ENCODE results near the gene GREM2. TPM values are rescaled to one million over a fixed set of nuclear protein-coding genes. Genes with fewer than 3 reads are reported as not detected.

Gene GREM2
- total and polyA plus RNA-seq, 9 of the 15 experiments (the other 6 are each of a cell fraction or from before 2014, with no cell fraction given), result 0.01 to 0.07 (median 0.05) TPM; not detected in 5

GRCh38 chr1:240499012-240499411 lies 112.9 kb downstream of the GREM2 start (continued):
- TF ChIP-seq ZNF518B (CRISPR knock-in tag; IDR thresholded peaks at IDR 0.05) (no peak), ZNF507 (tag; conservative IDR thresholded peaks at IDR 0.05) (no peak), ZNF707 (CRISPR knock-in tag; conservative IDR thresholded peaks at IDR 0.05) (no peak), ZBTB34 (CRISPR knock-in tag; IDR thresholded peaks at IDR 0.05) (no peak), ZBTB17 (CRISPR knock-in tag; IDR thresholded peaks at IDR 0.05) (no peak), BRD9 (IDR thresholded peaks at IDR 0.05; ENCODE audit: low read depth, partially characterized antibody) (no peak), CXXC5 (CRISPR knock-in tag; IDR thresholded peaks at IDR 0.05) (no peak), ZNF639 (CRISPR knock-in tag; conservative IDR thresholded peaks at IDR 0.05 in 1 of 2, IDR thresholded peaks at IDR 0.05 in 1 of 2) (0 out of 4 replicates have a peak, but pooled peaks of 1 of the 2 experiments have one; percentile 13), ZNF324 (CRISPR knock-in tag; IDR thresholded peaks at IDR 0.05) (no peak), PREB (CRISPR knock-in tag; IDR thresholded peaks at IDR 0.05) (no peak), FOXA3 (CRISPR knock-in tag; conservative IDR thresholded peaks at IDR 0.05 in 1 of 2, IDR thresholded peaks at IDR 0.05 in 1 of 2) (no peak), ZNF584 (CRISPR knock-in tag; IDR thresholded peaks at IDR 0.05; ENCODE audit: low read depth) (no peak), MED1 (CRISPR knock-in tag; IDR thresholded peaks at IDR 0.05; ENCODE audit: borderline replicate concordance) (no peak), ETV5 (CRISPR knock-in tag; IDR thresholded peaks at IDR 0.05; ENCODE audit: low read depth) (no peak), HLTF (IDR thresholded peaks at IDR 0.05) (no peak), PML (IDR thresholded peaks at IDR 0.05; ENCODE audit: low read length) (no peak), SLC30A9 (CRISPR knock-in tag; IDR thresholded peaks at IDR 0.05) (no peak), ZNF121 (CRISPR knock-in tag; conservative IDR thresholded peaks at IDR 0.05) (no peak), GATAD2B (IDR thresholded peaks at IDR 0.05; ENCODE audit: borderline replicate concordance) (no peak), C11orf30 (IDR thresholded peaks at IDR 0.05; ENCODE audit: low read depth) (peak; percentile 81), ZNF316 (IDR thresholded peaks at IDR 0.05) (peak; percentile 89), RUNX1 (IDR thresholded peaks at IDR 0.05; ENCODE audit: low read depth) (no peak), NFIX (CRISPR knock-in tag; IDR thresholded peaks at IDR 0.05; ENCODE audit: low read depth) (no peak), MCM3 (IDR thresholded peaks at IDR 0.05) (no peak)

Data from K562 (cell line).